ENCODE measurements around the gene LYRM7. TPM values are rescaled to one million over a fixed set of nuclear protein-coding genes. Genes with fewer than 3 reads are reported as not detected.

LYRM7 gene
- total and polyA plus RNA-seq, 10 of the 15 experiments (the other 5 are each of a cell fraction or from before 2014, with no cell fraction given), result 9.2 to 68.8 (median 20.2) TPM

DNA sequence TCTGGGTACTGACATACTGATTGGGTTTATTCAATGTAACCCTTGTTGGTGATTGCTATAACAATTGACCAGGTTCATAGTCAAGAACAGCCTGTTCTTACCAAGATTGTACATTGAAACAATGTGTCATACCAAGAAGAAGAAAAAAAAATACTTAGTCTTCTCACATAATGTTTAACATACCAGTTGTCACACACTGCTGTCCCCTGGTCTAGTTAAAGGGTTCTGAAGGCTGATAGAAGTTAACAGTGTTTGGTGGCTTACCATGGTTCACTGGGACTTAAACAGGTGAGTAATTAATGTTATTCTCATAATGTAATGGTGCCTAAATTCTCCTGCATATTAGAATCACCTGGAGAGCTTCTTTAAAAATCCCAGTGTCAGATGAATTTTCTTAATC is 74.6 kb downstream of the LYRM7 start (continued):
- TF ChIP-seq, protein P1, sequence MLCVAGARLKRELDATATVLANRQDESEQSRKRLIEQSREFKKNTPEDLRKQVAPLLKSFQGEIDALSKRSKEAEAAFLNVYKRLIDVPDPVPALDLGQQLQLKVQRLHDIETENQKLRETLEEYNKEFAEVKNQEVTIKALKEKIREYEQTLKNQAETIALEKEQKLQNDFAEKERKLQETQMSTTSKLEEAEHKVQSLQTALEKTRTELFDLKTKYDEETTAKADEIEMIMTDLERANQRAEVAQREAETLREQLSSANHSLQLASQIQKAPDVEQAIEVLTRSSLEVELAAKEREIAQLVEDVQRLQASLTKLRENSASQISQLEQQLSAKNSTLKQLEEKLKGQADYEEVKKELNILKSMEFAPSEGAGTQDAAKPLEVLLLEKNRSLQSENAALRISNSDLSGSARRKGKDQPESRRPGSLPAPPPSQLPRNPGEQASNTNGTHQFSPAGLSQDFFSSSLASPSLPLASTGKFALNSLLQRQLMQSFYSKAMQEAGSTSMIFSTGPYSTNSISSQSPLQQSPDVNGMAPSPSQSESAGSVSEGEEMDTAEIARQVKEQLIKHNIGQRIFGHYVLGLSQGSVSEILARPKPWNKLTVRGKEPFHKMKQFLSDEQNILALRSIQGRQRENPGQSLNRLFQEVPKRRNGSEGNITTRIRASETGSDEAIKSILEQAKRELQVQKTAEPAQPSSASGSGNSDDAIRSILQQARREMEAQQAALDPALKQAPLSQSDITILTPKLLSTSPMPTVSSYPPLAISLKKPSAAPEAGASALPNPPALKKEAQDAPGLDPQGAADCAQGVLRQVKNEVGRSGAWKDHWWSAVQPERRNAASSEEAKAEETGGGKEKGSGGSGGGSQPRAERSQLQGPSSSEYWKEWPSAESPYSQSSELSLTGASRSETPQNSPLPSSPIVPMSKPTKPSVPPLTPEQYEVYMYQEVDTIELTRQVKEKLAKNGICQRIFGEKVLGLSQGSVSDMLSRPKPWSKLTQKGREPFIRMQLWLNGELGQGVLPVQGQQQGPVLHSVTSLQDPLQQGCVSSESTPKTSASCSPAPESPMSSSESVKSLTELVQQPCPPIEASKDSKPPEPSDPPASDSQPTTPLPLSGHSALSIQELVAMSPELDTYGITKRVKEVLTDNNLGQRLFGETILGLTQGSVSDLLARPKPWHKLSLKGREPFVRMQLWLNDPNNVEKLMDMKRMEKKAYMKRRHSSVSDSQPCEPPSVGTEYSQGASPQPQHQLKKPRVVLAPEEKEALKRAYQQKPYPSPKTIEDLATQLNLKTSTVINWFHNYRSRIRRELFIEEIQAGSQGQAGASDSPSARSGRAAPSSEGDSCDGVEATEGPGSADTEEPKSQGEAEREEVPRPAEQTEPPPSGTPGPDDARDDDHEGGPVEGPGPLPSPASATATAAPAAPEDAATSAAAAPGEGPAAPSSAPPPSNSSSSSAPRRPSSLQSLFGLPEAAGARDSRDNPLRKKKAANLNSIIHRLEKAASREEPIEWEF (IDR thresholded peaks at IDR 0.05; ENCODE audit: insufficient replicate concordance, low read depth, low read length), result no peak
- TF ChIP-seq CBX5 (IDR thresholded peaks at IDR 0.05; ENCODE audit: low read depth) (no peak), ZNF24 (IDR thresholded peaks at IDR 0.05) (no peak), NR2C2 (IDR thresholded peaks at IDR 0.05; ENCODE audit: borderline replicate concordance, control insufficient read depth, insufficient read length, low read depth) (no peak), SPI1 (IDR thresholded peaks at IDR 0.05; ENCODE audit: borderline replicate concordance, insufficient read depth, low read depth, low read length) (no peak), RUNX3 (IDR thresholded peaks at IDR 0.05; ENCODE audit: low read length) (no peak), FOS (IDR thresholded peaks at IDR 0.05; ENCODE audit: borderline replicate concordance, extremely low read depth, insufficient read length) (no peak), CREM (IDR thresholded peaks at IDR 0.05; ENCODE audit: low read depth) (no peak), HDAC2 (IDR thresholded peaks at IDR 0.05) (no peak)
